Renal cortex interstitium (tissue), 11 donors: Measurements from ENCODE around the gene TRAPPC10. TPM values are rescaled to one million over a fixed set of nuclear protein-coding genes. Genes with fewer than 3 reads are reported as not detected.
A peak's percentile ranks its signal among the peaks of the same experiment; 100 is the strongest.

Experiments
- DNase-seq, 11 donors: peaks; one replicate each; pipeline ENCODE4 v3.0.0-alpha.2; 2013; ENCODE audit warnings: low read depth in 9 of 11, low spot score in 4 of 11; ENCODE audit errors: extremely low read depth in 1 of 11
- polyA plus RNA-seq, 3 donors: library from polyadenylated mRNA; unstranded; fragments of 120-200 nt; gene quantifications; one replicate each; pipeline ENCODE4 v1.2.1, GENCODE V29; 2013; ENCODE audit not compliant: insufficient read length in 3 of 3

TRAPPC10 gene
- polyA plus RNA-seq, 3 donors: 33.5 to 45.4 (median 41.9) TPM

DNA sequence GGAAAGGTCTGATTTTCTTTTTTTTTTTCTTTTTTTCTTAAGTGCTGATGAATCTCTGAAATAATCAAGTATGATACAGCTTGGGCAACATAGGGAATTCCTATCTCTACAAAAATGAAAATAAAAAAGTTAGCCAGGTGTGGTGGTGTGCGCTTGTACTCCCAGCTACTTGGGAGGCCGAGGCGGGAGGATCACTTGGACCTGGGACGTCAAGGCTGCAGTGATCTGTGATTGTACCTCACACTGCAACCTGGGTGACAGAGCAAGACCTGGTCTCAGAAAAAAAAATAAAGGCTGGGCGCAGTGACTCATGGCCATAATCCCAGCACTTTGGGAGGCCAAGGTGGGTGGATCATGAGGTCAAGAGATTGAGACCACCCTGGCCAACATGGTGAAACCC, 6.0 kb downstream of the TRAPPC10 start:
- no peak for DNase-seq

DNA sequence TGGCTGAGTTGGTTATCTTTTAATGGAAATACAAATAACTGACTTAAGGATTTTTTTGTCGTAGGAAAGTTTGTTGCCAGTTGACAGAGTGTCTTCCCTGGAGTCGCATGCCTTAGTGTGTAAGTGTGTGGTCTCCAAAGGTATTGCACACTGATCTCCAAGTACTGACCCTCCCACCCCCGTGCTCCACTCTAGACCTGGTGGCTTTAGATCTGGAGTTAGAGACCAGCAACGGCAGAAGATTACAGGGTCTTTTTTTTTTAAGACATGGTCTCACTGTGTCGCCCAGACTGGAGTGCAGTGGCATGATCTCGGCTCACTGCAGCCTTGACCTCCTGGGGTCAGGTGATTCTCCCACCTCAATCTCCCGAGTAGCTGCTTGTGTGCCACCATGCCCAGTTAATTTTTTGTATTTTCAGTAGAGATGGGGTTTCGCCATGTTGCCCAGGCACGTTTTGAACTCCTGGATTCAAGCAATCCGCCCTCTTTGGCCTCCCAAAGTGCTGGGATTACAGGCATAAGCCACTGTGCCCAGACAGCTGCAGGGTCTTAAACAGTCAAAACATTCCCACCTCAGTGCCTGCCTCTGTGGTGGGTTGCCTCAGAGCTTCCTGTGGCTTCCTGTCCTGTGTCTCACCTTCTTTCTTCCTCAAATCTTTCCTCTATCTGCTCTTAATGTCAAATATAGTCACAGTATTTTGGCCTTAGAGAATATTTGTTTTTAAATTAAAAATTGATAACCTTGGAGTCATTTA, 6.9 kb downstream of the TRAPPC10 start:
- no peak for DNase-seq

DNA sequence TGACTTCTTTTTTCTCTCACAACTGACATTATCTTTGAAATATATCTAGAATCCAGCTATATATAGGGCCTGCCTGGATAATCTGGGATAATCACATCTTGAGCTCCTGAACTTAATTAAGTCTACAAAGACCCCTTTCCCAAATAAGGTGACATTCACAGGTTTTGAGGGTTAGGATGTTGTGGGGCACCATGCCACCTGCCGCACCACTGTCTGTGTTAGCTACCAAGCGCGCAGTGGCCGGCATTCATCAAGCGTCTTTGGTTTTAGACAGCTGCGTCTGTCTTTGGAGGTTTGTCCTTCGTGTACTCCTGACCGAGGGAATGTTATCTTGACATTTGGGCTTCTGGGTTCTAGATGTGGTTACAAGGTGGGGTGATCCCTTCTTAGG, 7.5 kb downstream of the TRAPPC10 start:
- DNase-seq: no peak

DNA sequence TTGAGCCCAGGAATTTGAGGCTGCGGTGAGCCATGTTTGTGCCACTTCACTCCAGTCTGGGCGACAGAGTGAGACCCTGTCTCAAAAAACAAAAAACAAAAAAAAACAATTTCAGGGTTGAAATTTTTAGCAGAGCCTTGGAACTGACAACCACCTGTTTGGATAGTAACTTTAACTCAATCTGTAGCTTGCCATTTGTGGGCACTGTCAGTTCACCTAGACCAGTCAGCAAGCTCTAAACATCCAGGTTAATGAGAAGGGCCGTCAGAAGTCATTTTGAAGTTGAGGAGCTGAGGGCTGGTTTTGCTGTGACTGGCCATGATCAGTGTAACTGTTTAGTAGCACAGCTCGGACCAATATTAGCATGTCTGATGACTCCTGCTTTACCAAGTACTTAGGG, 8.4 kb downstream of the TRAPPC10 start:
- no peak for DNase-seq

DNA sequence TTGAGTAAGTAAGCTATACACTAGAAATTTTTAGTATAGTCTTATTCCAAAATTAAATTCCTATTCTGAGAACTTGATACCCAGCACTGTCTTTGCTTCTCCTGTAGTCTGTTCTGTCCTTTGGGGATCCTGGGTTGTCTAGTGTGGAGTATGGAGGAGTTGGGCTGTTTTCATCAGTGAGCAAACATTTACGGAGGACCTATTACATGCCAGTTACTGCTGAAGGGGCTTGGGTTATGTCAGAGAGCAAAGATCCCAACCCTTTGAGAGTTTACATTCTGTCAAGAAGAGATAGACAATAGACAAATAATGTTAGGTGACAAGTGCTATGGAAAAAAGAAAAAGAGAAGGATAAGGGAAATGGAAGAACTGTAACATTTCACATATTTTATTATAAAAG, 9.0 kb downstream of the TRAPPC10 start:
- no peak for DNase-seq

DNA sequence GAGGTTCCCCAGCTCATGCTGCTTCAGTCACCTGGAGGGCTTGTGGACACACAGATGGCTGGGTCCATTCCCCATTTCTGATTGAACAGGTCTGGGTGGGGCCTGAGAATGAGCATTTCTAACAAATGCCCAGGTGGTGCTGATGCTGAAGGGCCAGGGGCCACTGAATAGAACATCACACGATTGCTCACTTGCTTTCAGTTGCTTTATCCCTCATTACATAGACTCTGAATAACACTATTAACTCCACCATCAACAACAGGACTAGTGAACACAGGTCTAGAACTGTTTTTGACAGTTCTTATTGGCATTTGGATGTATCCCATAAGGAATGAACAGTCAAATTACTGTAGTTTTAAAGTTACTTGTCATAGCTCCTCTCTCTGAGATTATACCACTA, 12.1 kb downstream of the TRAPPC10 start:
- no peak for DNase-seq

DNA sequence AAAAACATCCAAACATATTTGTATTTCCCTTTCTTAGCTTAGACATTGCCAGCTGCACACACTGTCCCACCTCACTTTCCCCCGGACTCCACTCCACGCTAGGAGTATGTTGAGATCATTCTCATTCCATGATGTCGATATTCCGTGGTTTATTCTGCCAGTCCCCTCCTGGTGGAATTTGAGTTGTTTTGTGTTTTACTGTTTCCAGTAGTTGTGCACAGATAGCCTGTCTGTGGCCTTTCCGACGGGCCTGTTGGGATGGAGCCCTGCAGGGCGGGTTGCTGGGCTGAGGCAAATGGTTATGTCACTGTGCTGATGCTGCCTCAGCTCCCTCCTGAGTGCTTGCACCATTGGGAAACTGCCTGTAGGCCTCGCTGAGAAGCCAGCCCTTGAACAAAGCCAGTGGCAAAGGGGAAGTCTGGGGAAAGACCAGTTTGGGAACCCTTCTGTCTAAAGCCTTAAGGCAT, 12.8 kb downstream of the TRAPPC10 start:
- DNase-seq: no peak

DNA sequence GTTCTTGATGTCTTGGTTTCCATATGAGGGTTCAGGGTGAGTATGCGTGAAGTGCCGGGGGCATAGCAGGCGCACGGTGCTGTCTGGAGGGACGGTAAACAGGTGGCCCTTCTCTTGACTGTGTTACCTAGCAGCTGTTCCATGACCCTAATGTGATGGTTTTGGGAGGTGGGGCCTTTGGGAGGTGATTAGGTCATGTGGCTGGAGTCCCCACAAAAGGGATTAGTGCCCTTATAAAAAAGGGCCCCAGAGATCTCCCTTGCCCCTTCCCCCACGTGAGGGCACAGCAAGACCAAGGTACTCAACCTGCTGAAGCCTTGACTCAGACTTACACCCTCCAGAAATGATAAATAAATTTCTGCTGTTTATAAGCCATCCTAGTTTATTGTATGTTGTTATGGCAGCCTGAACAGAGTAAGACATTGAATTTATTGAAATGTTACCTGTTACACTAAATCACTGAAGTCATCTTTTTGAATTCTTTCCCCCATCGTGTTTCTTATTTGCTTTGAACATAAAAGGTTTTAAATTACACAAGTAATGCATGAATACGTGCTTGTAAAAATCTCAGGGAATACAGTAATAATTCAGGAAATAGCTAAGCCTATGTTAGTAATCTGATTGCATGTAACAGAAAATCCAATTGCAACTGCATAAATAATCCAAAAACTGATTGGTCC, 15.6 kb downstream of the TRAPPC10 start:
- no peak for DNase-seq

DNA sequence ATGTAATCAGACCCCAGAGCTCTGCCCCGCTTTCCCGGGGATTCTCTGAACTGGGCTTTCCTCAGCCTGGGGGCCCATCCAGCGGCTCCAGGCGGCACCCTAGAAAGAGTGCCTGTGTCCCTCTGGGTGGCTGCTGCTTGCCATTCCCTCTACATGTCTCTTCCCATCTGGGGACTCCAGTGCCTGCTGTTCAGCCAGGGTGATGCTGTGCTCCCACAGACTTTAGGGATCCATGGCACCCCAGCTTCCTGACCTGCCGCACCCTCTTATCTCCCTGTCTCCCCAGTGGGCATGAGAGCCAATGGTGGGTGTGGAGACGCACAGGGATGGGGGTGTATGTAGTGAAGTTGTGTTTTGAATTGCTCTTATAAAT, 16.2 kb downstream of the TRAPPC10 start:
- DNase-seq: no peak

DNA sequence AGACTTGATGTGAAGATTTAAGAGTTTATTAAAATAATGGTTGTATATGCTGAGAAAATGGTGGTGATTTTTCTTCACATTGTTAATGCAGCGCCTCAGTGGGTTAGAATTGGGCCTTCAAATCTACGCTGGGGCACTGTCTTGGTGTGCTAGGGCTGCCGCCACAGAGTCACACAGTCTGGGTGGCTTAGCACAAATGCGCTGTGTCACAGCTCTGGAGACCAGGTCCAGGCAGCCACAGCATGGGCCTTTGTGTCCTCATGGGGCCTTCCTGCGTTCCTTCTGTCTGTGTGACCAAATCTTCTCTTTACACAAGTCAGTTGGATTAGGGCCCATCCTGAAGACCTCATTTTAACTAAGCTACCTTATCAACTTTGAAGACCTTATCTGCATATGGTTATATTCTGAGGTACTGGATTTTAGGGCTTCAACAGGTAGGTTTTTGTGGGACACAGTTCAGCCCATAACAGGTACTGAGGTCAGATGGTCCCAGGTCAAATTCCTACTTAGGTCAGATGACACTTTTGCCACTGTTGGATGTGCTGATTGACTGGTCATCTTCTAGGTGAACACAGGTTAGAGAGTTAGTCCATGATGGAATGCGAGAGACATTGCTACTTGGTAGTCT, 17.5 kb downstream of the TRAPPC10 start:
- no peak for DNase-seq

DNA sequence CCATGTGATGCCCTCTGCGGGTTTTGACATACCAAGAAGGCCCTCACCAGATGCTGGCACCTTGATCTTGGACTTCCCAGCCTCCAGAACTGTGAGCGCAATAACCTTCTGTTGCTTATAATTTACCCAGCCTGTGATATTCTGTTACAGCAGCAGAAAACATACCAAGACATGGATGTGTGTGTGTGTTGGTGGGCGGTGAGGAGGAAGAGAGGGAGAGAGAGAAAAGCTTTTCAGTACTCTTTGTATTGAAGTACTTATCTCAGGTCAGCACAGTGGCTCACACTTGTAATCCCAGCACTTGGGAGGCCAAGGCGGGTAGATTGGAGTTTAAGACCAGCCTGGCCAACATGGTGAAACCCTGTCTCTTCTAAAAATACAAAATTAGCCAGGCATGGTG, 23.1 kb downstream of the TRAPPC10 start:
- DNase-seq: no peak

DNA sequence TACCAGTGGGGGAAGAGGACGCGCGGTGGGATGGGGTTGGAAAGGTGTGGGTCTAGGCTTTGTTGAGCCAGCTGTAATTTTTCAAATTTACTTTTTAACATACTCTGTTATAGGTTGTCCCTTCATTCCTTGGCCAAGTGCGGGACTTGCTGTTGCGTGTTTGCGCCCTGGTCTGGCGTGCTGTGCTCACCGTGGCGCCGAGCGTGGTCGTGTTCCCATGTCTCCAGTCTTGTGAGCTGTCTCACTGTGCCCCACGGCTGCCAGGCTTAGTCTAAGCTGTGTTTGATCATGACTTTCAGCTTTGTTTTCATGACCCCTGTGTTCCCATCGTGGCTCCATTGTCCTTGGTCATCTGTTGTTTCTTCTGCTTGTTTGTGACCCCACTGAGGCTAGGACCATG, 26.0 kb downstream of the TRAPPC10 start:
- DNase-seq: no peak

DNA sequence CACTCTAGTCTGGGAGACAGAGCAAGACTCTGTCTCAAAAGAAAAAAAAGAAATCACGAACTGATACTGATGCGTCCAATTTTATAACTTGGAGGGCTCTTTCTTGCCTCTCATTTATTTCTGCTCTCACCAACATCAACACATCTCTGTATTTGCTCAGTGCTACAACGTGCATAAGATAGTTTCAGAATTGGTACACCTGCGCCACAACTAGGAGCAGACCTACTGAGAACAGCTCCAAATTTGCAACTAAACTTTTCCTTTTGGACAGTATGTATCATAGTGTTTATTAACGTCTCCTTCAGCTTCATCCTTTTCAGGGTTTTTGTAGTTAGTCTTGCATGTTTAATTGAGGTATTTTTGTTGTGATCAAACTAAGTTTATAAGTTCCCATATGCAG, 27.7 kb downstream of the TRAPPC10 start:
- DNase-seq: no peak

DNA sequence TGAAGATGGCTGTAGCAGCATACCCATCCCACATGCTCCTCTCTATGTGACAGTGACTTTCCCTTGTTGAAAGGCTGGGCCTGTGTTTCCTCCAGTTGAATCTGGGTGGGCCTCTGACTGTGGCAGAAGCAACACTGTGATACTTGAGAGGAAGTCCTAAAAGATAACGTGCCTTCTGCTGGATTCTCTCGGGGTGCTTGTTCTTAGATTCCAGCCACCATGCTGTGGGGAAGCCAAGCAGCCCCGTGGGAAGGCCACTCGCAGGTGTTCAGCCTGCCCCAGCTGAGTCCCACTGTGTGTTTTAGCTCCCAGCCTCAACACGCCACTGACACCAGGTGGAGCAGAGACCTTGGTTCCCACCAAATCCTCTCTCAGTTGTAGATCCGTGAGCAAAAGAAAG, 31.5 kb downstream of the TRAPPC10 start:
- DNase-seq: no peak

DNA sequence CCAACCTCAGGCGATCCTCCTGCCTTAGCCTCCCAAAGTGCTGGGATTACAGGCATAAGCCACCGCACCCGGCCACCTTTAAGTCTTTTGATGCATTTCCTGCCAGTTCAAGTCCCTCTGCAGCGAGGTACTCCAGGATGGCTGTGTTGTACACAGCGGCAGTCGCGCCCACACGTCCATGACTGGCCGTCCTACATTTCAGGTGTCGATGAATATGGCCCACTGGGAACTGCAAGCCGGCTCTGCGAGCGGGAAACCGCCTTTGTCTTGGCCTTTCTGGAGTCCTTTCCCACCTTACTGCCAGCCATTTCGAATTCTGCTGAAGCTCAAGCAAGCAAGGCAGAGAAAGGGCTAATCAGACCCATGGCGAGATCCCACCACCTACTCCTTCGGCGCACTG, 34.6 kb downstream of the TRAPPC10 start:
- DNase-seq: no peak

DNA sequence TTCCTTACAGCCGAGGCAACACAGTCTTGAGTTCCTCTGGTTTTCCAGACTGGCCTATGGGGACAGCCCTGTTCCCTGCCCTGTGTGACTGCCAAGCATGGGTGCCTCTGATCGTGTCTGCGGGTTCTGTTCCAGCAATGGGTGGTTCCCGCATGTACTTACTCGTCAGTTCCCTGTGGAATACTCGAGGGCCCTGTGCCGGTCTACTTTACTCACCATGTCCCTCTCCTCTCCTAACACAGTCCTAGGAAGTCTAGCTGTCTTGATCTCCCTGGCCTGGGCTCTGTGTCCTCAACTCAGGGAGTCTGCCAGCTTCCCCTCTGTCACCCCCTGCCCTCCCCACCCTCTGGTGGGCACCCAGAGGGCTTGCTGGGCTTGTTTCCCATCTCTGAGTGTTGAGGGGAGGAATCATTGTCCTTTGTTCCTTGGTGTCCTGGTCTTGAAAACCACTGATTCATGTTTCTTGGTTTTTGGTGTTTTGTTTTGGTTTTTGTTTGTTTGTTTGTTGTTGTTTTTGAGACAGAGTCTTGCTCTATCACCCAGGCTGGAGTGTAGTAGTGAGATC, 36.0 kb downstream of the TRAPPC10 start:
- DNase-seq: no peak

DNA sequence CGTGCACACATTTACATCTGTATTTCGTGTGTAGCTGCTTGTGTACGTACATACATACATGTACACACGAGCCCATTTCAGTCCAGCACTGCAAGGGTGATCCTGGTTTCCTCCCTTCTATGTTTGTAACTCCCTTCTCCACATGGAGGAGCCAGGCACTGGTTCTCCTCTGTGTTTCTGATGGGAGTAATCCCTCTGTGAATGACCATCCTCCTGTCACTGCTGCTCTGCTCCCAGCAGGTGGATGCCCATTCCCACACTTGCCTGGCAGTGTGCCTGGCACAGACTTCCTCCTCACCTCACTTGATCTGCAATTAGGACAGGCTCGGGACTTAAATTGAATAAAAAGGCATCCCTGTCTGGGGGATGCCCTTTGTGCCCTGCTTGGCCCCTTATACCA, 37.1 kb downstream of the TRAPPC10 start:
- DNase-seq: no peak

DNA sequence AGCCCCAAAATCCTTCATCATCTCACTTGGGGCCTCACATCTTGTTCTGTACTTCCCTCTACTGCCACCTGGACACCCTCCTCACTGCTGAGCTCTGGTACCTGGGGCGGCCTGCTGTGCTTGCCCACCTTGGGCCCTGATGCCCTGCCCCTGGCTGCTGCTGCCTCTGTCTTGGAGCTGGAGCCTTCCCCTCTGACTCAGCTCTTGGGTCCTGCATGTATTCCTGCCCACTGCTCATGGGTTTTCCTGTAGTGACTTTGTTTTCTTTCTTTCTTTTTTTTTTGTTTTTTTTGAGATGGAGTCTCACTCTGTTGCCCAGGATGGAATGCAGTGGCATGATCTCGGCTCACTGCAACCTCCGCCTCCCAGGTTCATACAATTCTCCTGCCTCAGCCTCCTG, 37.5 kb downstream of the TRAPPC10 start:
- no peak for DNase-seq

DNA sequence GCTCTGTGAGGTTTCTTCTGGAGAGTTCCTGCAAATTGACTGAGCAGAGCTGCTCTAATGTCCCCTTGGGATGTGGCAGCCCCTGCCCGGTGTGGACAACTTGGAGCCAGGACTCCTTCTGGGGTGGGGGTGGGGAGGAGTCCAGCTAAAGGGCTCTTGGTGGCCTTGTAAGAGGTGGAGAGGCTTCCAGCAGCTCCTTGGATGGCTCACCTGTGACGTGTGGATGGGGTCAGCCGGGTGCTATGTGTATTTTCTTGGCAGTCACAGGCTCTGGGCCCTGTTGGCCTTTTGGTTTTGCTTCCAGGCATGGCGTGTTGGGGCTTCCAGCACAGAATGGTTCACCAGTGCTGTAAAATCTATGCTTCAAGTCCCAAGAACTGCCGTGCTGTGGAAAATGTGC, 38.2 kb downstream of the TRAPPC10 start:
- no peak for DNase-seq

DNA sequence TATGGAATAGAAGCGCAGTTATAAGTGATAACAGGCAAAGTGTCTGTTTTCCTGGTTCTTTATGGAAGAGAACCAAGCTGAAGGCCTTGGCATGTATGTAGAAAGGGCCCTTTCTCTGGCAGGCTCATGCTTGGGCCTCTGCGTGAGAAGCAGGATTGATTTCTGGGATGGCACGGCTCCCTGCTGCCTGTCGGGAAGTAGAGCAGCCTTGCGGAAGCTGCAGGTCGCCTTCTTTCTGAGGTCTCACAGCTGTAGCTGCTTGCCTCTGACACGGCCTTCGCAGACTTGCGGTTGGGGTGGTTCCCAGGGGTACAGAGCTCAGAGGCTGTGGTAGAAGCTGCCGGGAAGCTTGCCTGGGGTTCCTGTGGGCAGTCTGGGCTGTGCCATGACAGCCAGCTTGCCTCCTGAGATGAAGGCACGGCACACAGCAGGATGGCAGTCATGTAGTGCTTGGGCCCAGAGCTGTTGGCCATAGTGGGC, 39.4 kb downstream of the TRAPPC10 start:
- peak in 1 of 11 donors; percentile 31 for DNase-seq
